Measurements from ENCODE around the gene KRTAP4-5. TPM values are rescaled to one million over a fixed set of nuclear protein-coding genes. Genes with fewer than 3 reads are reported as not detected.
"Not testable (repeated sequence)": the region's sequence is repeated elsewhere in the genome, so short reads cannot be mapped to it uniquely, and the experiment has no call there.

KRTAP4-5 gene
- not detected for total RNA-seq (2021; fragmentation: NEBNext Ultra II Directional; extraction: Animal tissue kit (Norgen Biotek cat#: 25700))
- long read RNA-seq = 0 reads

DNA sequence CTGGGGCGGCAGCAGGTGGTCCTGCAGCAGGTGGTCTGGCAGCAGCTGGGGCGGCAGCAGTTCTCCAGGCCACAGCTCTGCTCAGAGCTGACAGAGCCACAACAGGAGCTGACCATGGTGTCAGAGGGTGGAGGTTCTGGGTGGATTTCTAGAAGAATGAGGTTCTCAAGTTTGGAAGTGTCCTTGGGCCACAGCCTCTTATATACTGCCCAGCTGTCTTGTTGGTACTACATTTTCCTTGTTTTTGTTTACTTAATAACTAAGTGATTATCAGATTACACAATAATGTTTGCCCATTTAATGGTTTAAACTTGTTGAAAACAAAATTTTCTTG is at the start of gene KRTAP4-5:
Gene KRTAP4-5 (minus strand): TSS at position 174 of the 334 bp plus-strand sequence. CDS start 58 bp downstream, at position 116.
- TF ChIP-seq, protein P1, sequence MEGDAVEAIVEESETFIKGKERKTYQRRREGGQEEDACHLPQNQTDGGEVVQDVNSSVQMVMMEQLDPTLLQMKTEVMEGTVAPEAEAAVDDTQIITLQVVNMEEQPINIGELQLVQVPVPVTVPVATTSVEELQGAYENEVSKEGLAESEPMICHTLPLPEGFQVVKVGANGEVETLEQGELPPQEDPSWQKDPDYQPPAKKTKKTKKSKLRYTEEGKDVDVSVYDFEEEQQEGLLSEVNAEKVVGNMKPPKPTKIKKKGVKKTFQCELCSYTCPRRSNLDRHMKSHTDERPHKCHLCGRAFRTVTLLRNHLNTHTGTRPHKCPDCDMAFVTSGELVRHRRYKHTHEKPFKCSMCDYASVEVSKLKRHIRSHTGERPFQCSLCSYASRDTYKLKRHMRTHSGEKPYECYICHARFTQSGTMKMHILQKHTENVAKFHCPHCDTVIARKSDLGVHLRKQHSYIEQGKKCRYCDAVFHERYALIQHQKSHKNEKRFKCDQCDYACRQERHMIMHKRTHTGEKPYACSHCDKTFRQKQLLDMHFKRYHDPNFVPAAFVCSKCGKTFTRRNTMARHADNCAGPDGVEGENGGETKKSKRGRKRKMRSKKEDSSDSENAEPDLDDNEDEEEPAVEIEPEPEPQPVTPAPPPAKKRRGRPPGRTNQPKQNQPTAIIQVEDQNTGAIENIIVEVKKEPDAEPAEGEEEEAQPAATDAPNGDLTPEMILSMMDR (IDR thresholded peaks at IDR 0.05) = no peak
- Mint-ChIP-seq H3K27ac (no peak within 1 kb of the TSS), H3K36me3 (ENCODE audit: low read depth) (no peaks in the 10 kb centered on the region), H3K9me3 (no peaks in the 10 kb centered on the region), H3K27me3 (ENCODE audit: insufficient read depth) (no peaks in the 10 kb centered on the region), H3K4me1 (ENCODE audit: low read depth) (peaks cover 7% of the 10 kb centered on the region), H3K4me3 (no peak within 1 kb of the TSS)
- no peak for DNase-seq

GRCh38 chr17:41196068-41196467 is 46.4 kb upstream of the KRTAP4-5 start:
- TF ChIP-seq, protein P1 (IDR thresholded peaks at IDR 0.05) = no peak
- no peak overlapping the region for H3K4me3 Mint-ChIP-seq
- peaks cover 6% of the 10 kb centered on the region for H3K36me3 Mint-ChIP-seq (ENCODE audit: low read depth)
- H3K4me1 Mint-ChIP-seq (ENCODE audit: low read depth) = peaks cover 13% of the 10 kb centered on the region
- no peak for DNase-seq
- peaks cover 4% of the 10 kb centered on the region for H3K27me3 Mint-ChIP-seq (ENCODE audit: insufficient read depth)
- no peak overlapping the region for H3K27ac Mint-ChIP-seq
- H3K9me3 Mint-ChIP-seq = peaks cover 3% of the 10 kb centered on the region; the same call in 1 of the 2 replicates

- Mint-ChIP-seq H3K27ac (no peak overlapping the region; the same call in 1 of the 2 replicates), H3K9me3 (peaks cover 3% of the 10 kb centered on the region; the same call in 1 of the 2 replicates), H3K4me1 (ENCODE audit: low read depth) (peaks cover 5% of the 10 kb centered on the region), H3K36me3 (ENCODE audit: low read depth) (no peaks in the 10 kb centered on the region), H3K27me3 (ENCODE audit: insufficient read depth) (peaks cover 8% of the 10 kb centered on the region), H3K4me3 (no peak overlapping the region)
- TF ChIP-seq, protein P1 (IDR thresholded peaks at IDR 0.05) = no peak
- DNase-seq = no peak
These were observed 40.7 kb upstream of the KRTAP4-5 start for GRCh38 chr17:41190328-41190727.

- H3K27ac Mint-ChIP-seq; H3K4me3 Mint-ChIP-seq; H3K9me3 Mint-ChIP-seq; H3K36me3 Mint-ChIP-seq (ENCODE audit: low read depth); H3K27me3 Mint-ChIP-seq (ENCODE audit: insufficient read depth); DNase-seq; H3K4me1 Mint-ChIP-seq (ENCODE audit: low read depth): not testable (repeated sequence)
These were observed 40.3 kb upstream of the KRTAP4-5 start, which contains the start of gene KRTAP9-1 for GRCh38 chr17:41189837-41190318. Gene KRTAP9-1 (plus strand): TSS chr17:41189887. CDS start chr17:41189887, 0 bp downstream.

DNA sequence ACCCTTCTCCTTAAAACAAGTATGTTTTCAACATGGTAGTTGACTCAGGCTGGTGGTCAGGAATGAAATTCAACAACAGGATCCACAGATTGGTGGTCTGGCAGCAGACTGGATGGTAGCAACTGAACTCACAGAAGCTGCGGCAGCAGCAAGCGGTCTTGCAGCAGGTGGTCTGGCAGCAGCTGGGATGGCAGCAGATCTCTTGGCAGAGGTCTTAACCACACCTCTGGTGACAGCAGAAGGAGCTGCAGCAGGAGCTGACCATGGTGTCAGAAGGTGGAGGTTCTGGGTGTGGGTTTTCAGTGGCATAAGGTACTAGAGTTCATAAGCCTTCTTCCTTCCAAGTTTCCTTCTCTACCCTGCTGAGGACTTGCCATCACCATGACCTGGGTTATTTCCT is 37.2 kb upstream of the KRTAP4-5 start:
- H3K4me1 Mint-ChIP-seq (ENCODE audit: low read depth) = peaks cover 5% of the 10 kb centered on the region; the same call in 1 of the 2 replicates
- TF ChIP-seq, protein P1 (IDR thresholded peaks at IDR 0.05) = no peak
- no peak overlapping the region for H3K27ac Mint-ChIP-seq
- H3K4me3 Mint-ChIP-seq = no peak overlapping the region
- peaks cover 12% of the 10 kb centered on the region for H3K27me3 Mint-ChIP-seq (ENCODE audit: insufficient read depth)
- H3K36me3 Mint-ChIP-seq (ENCODE audit: low read depth) = no peaks in the 10 kb centered on the region
- H3K9me3 Mint-ChIP-seq = peaks cover 5% of the 10 kb centered on the region; the same call in 1 of the 2 replicates
- no peak for DNase-seq

DNA sequence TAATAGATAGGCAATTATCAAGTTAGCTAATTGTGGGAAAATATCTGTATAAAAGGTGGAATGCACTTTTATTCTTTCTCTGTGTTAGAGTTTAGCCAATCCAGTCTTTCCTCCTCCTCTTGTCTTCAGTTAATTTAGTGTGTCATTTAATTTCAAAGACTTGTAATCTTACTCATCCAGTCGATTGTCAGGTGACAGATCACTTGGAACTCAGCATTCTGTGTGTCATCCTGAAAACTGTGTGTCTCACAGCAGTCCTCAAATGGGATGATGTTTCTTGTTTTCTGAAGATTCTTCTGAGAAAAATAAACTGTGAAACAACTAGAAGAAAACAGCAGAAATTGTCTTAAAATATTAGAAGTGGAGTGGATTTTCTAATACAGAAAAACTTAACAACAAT is 35.4 kb upstream of the KRTAP4-5 start:
- H3K4me1 Mint-ChIP-seq (ENCODE audit: low read depth) = peaks cover 11% of the 10 kb centered on the region
- no peak overlapping the region for H3K4me3 Mint-ChIP-seq
- H3K27ac Mint-ChIP-seq = no peak overlapping the region
- H3K27me3 Mint-ChIP-seq (ENCODE audit: insufficient read depth) = peaks cover 12% of the 10 kb centered on the region
- TF ChIP-seq, protein P1 (IDR thresholded peaks at IDR 0.05) = no peak
- no peaks in the 10 kb centered on the region for H3K36me3 Mint-ChIP-seq (ENCODE audit: low read depth)
- H3K9me3 Mint-ChIP-seq = peaks cover 5% of the 10 kb centered on the region; the same call in 1 of the 2 replicates
- DNase-seq = no peak
